ENCODE measurements around the gene BSCL2. TPM values are rescaled to one million over a fixed set of nuclear protein-coding genes. Genes with fewer than 3 reads are reported as not detected.
A peak's percentile ranks its signal among the peaks of the same experiment; 100 is the strongest.
"Not testable (repeated sequence)": the region's sequence is repeated elsewhere in the genome, so short reads cannot be mapped to it uniquely, and the experiment has no call there.

The BSCL2 gene
- total RNA-seq, 1 experiment from 2014 or later = 77.4 TPM

DNA sequence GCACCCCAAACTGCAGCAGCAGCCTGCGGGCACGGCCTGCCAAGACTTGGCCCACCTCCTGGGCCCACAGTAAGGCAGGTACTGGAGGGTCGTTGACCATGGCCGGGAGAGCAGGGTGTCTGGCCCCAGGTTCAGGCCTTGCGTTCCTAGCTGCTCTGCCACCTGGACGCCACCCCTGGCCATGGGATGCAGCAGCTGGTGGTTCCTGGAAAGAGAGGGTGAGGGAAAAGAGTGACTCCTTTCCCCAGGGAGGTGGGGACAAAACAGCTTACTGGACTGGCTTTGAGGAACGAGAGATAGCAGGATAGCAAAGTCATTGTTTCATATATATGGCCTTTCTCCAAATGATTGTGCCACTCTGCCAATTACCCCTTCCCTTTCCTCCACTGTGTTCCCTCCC lies 1.8 kb downstream of the BSCL2 start:
- no peaks in the 10 kb centered on the region for H3K27me3 Mint-ChIP-seq (ENCODE audit: low read depth)
- Histone ChIP-seq H3K23ac (ENCODE audit: insufficient read length, low read depth, low read length) (no peak overlapping the region), H3K4me2 (ENCODE audit: insufficient read depth, insufficient read length, low read length) (peak overlapping the region; percentile 82), H3K14ac (ENCODE audit: insufficient read depth, low read length) (no peak overlapping the region), H3K56ac (ENCODE audit: insufficient read length, low read depth, low read length) (no peak overlapping the region), H3K27ac (ENCODE audit: insufficient read length, low read depth, low read length) (no peak overlapping the region), H3K9me3 (ENCODE audit: control insufficient read depth, low read depth, low read length) (no peaks in the 10 kb centered on the region), H3K9ac (ENCODE audit: extremely low read depth, insufficient read length, low read length) (peak overlapping the region; percentile 71), H2BK120ac (ENCODE audit: low read depth, low read length, poor library complexity, severe bottlenecking) (no peak overlapping the region), H2AFZ (ENCODE audit: low read length) (no peak overlapping the region), H3K4ac (ENCODE audit: low read depth, low read length) (no peak overlapping the region), H2BK5ac (ENCODE audit: insufficient read length, low read length) (no peak overlapping the region), H2AK5ac (ENCODE audit: insufficient read length, low read length) (no peak overlapping the region), H3K4me1 (ENCODE audit: insufficient read depth, low read length) (peaks cover 2% of the 10 kb centered on the region; the same call in 1 of the 2 replicates), H2BK20ac (ENCODE audit: low read depth, low read length, poor library complexity, severe bottlenecking) (no peak overlapping the region), H4K91ac (ENCODE audit: insufficient read length, low read depth, low read length) (no peak overlapping the region), H3T11ph (ENCODE audit: low read length) (no peak overlapping the region), H3K23me2 (ENCODE audit: insufficient read length, low read depth, low read length, poor library complexity, severe bottlenecking) (peaks cover 28% of the 10 kb centered on the region), H3K18ac (ENCODE audit: insufficient read length, low read depth, low read length) (no peak overlapping the region), H2BK15ac (ENCODE audit: low read depth, low read length) (no peak overlapping the region), H3K27me3 (ENCODE audit: insufficient read depth, low read length) (no peaks in the 10 kb centered on the region), H4K20me1 (ENCODE audit: control insufficient read depth, insufficient read depth, insufficient read length) (no peaks in the 10 kb centered on the region), H3K79me2 (ENCODE audit: insufficient read depth, low read length) (no peaks in the 10 kb centered on the region; the same call in 1 of the 2 replicates), H4K5ac (ENCODE audit: insufficient read length, low read depth, low read length) (no peak overlapping the region), H2BK12ac (ENCODE audit: insufficient read length, low read depth, low read length) (no peak overlapping the region), H4K8ac (replicated peaks; ENCODE audit: insufficient read length, low read depth, low read length) (no peak overlapping the region), H3K79me1 (ENCODE audit: insufficient read depth, low read depth, low read length, poor library complexity, severe bottlenecking) (no peaks in the 10 kb centered on the region)
- TF ChIP-seq, protein P1, sequence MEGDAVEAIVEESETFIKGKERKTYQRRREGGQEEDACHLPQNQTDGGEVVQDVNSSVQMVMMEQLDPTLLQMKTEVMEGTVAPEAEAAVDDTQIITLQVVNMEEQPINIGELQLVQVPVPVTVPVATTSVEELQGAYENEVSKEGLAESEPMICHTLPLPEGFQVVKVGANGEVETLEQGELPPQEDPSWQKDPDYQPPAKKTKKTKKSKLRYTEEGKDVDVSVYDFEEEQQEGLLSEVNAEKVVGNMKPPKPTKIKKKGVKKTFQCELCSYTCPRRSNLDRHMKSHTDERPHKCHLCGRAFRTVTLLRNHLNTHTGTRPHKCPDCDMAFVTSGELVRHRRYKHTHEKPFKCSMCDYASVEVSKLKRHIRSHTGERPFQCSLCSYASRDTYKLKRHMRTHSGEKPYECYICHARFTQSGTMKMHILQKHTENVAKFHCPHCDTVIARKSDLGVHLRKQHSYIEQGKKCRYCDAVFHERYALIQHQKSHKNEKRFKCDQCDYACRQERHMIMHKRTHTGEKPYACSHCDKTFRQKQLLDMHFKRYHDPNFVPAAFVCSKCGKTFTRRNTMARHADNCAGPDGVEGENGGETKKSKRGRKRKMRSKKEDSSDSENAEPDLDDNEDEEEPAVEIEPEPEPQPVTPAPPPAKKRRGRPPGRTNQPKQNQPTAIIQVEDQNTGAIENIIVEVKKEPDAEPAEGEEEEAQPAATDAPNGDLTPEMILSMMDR (conservative IDR thresholded peaks at IDR 0.05) = 0 out of 3 replicates have a peak, but pooled peaks have one; percentile 11
- peak overlapping the region; percentile 79 to 91 for H3K4me3 Mint-ChIP-seq
- DNase-seq = peak; percentile 41
- WGBS (ENCODE audit: extremely low coverage, insufficient read length, low lambda C conversion rate) = no CpG with 5 or more reads among the region's 7 CpGs
- H3K36me3 Mint-ChIP-seq (ENCODE audit: insufficient read depth in 1 of 3, low read depth in 3 of 3) = peaks cover 21 to 34% (median 23%) of the 10 kb centered on the region in 3 experiments
- H3K27ac Mint-ChIP-seq = peak overlapping the region; percentile 92 to 97 (median 93); a peak in 5 of 7 replicates
- no peaks in the 10 kb centered on the region; a peak in 1 of 5 replicates for H3K9me3 Mint-ChIP-seq
- H3K4me1 Mint-ChIP-seq = peaks cover 35 to 39% of the 10 kb centered on the region in 2 experiments

DNA sequence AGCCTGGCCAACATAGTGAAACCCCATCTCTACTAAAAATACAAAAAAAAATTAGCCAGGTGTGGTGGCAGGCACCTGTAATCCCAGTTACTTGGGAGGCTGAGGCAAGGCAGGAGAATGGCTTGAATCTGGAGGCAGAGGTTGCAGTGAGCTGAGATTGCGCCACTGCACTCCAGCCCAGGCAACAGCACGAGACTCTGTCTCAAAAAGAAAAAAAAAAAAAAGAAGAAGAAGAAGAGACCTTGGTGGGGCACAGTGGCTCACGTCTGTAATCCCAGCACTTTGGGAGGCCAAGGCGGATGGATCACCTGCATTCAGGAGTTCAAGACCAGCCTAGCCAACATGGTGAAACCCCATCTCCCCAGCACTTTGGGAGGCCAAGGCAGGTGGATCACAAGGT lies 3.3 kb downstream of the BSCL2 start:
- H3K27ac Mint-ChIP-seq; H3K14ac ChIP-seq (ENCODE audit: insufficient read depth, low read length); H2BK120ac ChIP-seq (ENCODE audit: low read depth, low read length, poor library complexity, severe bottlenecking); H3K27me3 ChIP-seq (ENCODE audit: insufficient read depth, low read length); H2BK15ac ChIP-seq (ENCODE audit: low read depth, low read length); H2AK5ac ChIP-seq (ENCODE audit: insufficient read length, low read length); H3K79me1 ChIP-seq (ENCODE audit: insufficient read depth, low read depth, low read length, poor library complexity, severe bottlenecking); H2BK20ac ChIP-seq (ENCODE audit: low read depth, low read length, poor library complexity, severe bottlenecking); H3K23ac ChIP-seq (ENCODE audit: insufficient read length, low read depth, low read length); H3K4me1 ChIP-seq (ENCODE audit: insufficient read depth, low read length); H3K27me3 Mint-ChIP-seq (ENCODE audit: low read depth); H3K4ac ChIP-seq (ENCODE audit: low read depth, low read length); H2BK5ac ChIP-seq (ENCODE audit: insufficient read length, low read length); H3K9ac ChIP-seq (ENCODE audit: extremely low read depth, insufficient read length, low read length); H4K8ac ChIP-seq (replicated peaks; ENCODE audit: insufficient read length, low read depth, low read length); H3K9me3 ChIP-seq (ENCODE audit: control insufficient read depth, low read depth, low read length); H2BK12ac ChIP-seq (ENCODE audit: insufficient read length, low read depth, low read length); H3K27ac ChIP-seq (ENCODE audit: insufficient read length, low read depth, low read length); H3T11ph ChIP-seq (ENCODE audit: low read length); H3K56ac ChIP-seq (ENCODE audit: insufficient read length, low read depth, low read length); H3K4me2 ChIP-seq (ENCODE audit: insufficient read depth, insufficient read length, low read length); H3K9me3 Mint-ChIP-seq; H4K20me1 ChIP-seq (ENCODE audit: control insufficient read depth, insufficient read depth, insufficient read length); H3K18ac ChIP-seq (ENCODE audit: insufficient read length, low read depth, low read length); H3K4me3 Mint-ChIP-seq; H3K79me2 ChIP-seq (ENCODE audit: insufficient read depth, low read length); H2AFZ ChIP-seq (ENCODE audit: low read length); H4K5ac ChIP-seq (ENCODE audit: insufficient read length, low read depth, low read length); H4K91ac ChIP-seq (ENCODE audit: insufficient read length, low read depth, low read length); DNase-seq: not testable (repeated sequence)
- H3K36me3 Mint-ChIP-seq (ENCODE audit: insufficient read depth in 1 of 3, low read depth in 3 of 3) = peaks cover 22 to 36% (median 23%) of the 10 kb centered on the region in 3 experiments
- WGBS (ENCODE audit: extremely low coverage, insufficient read length, low lambda C conversion rate) = no CpG with 5 or more reads among the region's 4 CpGs
- peaks cover 14% of the 10 kb centered on the region for H3K23me2 ChIP-seq (ENCODE audit: insufficient read length, low read depth, low read length, poor library complexity, severe bottlenecking)
- peaks cover 26 to 30% of the 10 kb centered on the region in 2 experiments for H3K4me1 Mint-ChIP-seq
